ENCODE data around the gene ESRRG. TPM values are rescaled to one million over a fixed set of nuclear protein-coding genes. Genes with fewer than 3 reads are reported as not detected.

ESRRG gene
- total RNA-seq, 1 experiment from 2014 or later, result 0.44 TPM

DNA sequence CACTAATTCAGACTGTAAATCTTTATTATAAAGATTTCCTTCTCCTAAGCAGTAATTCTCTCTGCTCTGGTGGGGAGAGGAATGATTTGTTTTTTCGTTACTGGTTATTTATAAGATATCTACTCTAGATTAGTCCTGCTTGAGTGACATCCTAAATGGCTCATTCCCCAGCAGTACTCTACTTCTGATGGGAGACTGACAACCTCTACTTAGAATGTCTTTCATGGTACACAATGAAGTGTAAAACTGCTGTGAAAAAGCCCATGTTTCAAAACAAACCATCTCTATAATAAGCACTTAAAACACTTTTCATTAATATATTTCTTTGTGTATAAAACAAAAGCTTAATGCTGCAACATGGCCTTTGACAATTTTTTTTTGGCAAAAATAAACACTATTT is 33.9 kb upstream of the ESRRG start:
- no CpG with 5 or more reads among the region's 1 CpG for WGBS (ENCODE audit: extremely low coverage, insufficient read length, low lambda C conversion rate)

More for the DNA sequence above, 33.9 kb upstream of the ESRRG start:
- Histone ChIP-seq H3K9ac (ENCODE audit: extremely low read depth, insufficient read length, low read length) (no peak overlapping the region), H3K79me2 (ENCODE audit: insufficient read depth, low read length) (no peaks in the 10 kb centered on the region), H3K18ac (ENCODE audit: insufficient read length, low read depth, low read length) (no peak overlapping the region), H2BK12ac (ENCODE audit: insufficient read length, low read depth, low read length) (no peak overlapping the region), H4K20me1 (ENCODE audit: control insufficient read depth, insufficient read depth, insufficient read length) (no peaks in the 10 kb centered on the region), H4K91ac (ENCODE audit: insufficient read length, low read depth, low read length) (no peak overlapping the region), H3K9me3 (ENCODE audit: control insufficient read depth, low read depth, low read length) (no peaks in the 10 kb centered on the region), H2BK5ac (ENCODE audit: insufficient read length, low read length) (no peak overlapping the region), H4K5ac (ENCODE audit: insufficient read length, low read depth, low read length) (no peak overlapping the region), H2AK5ac (ENCODE audit: insufficient read length, low read length) (no peak overlapping the region), H2BK120ac (ENCODE audit: low read depth, low read length, poor library complexity, severe bottlenecking) (no peak overlapping the region), H3K56ac (ENCODE audit: insufficient read length, low read depth, low read length) (no peak overlapping the region), H3K79me1 (ENCODE audit: insufficient read depth, low read depth, low read length, poor library complexity, severe bottlenecking) (no peaks in the 10 kb centered on the region), H3K14ac (ENCODE audit: insufficient read depth, low read length) (no peak overlapping the region), H4K8ac (replicated peaks; ENCODE audit: insufficient read length, low read depth, low read length) (no peak overlapping the region), H3K4me2 (ENCODE audit: insufficient read depth, insufficient read length, low read length) (no peak overlapping the region), H2BK15ac (ENCODE audit: low read depth, low read length) (no peak overlapping the region), H3T11ph (ENCODE audit: low read length) (no peak overlapping the region), H3K27ac (ENCODE audit: insufficient read length, low read depth, low read length) (no peak overlapping the region), H3K23me2 (ENCODE audit: insufficient read length, low read depth, low read length, poor library complexity, severe bottlenecking) (no peaks in the 10 kb centered on the region), H3K4me1 (ENCODE audit: insufficient read depth, low read length) (no peaks in the 10 kb centered on the region), H3K23ac (ENCODE audit: insufficient read length, low read depth, low read length) (no peak overlapping the region), H2BK20ac (ENCODE audit: low read depth, low read length, poor library complexity, severe bottlenecking) (no peak overlapping the region), H3K4ac (ENCODE audit: low read depth, low read length) (no peak overlapping the region), H2AFZ (ENCODE audit: low read length) (no peak overlapping the region), H3K27me3 (ENCODE audit: insufficient read depth, low read length) (no peaks in the 10 kb centered on the region)
- peaks cover 0 to 2% of the 10 kb centered on the region in 2 experiments; a peak in 1 of 4 replicates for H3K4me1 Mint-ChIP-seq
- no peaks in the 10 kb centered on the region for H3K27me3 Mint-ChIP-seq (ENCODE audit: low read depth)
- H3K9me3 Mint-ChIP-seq, result no peaks in the 10 kb centered on the region
- H3K27ac Mint-ChIP-seq, result no peak overlapping the region
- TF ChIP-seq, protein P1, sequence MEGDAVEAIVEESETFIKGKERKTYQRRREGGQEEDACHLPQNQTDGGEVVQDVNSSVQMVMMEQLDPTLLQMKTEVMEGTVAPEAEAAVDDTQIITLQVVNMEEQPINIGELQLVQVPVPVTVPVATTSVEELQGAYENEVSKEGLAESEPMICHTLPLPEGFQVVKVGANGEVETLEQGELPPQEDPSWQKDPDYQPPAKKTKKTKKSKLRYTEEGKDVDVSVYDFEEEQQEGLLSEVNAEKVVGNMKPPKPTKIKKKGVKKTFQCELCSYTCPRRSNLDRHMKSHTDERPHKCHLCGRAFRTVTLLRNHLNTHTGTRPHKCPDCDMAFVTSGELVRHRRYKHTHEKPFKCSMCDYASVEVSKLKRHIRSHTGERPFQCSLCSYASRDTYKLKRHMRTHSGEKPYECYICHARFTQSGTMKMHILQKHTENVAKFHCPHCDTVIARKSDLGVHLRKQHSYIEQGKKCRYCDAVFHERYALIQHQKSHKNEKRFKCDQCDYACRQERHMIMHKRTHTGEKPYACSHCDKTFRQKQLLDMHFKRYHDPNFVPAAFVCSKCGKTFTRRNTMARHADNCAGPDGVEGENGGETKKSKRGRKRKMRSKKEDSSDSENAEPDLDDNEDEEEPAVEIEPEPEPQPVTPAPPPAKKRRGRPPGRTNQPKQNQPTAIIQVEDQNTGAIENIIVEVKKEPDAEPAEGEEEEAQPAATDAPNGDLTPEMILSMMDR (conservative IDR thresholded peaks at IDR 0.05), result no peak
- no peak overlapping the region for H3K4me3 Mint-ChIP-seq
- DNase-seq, result no peak
- no peaks in the 10 kb centered on the region for H3K36me3 Mint-ChIP-seq (ENCODE audit: insufficient read depth in 1 of 3, low read depth in 3 of 3)

Measured in H9 (cell line).